OCI-LY7 (cell line): ENCODE data around the gene TLE1.

Experiments
- CTCF ChIP-seq: fragments of 200-600 bp; sonication (generic); conservative IDR thresholded peaks from 2 replicates; pipeline ENCODE4 v1.5.1; 2014; ENCODE audit warnings: mild to moderate bottlenecking, antibody characterized with exemption, low read length, moderate library complexity, mixed read lengths
- EZH2phosphoT487 ChIP-seq: fragments of 200-600 bp; sonication (generic); IDR thresholded peaks from 2 replicates; pipeline ENCODE4 v1.6.1; 2018; ENCODE audit warnings: low read depth, borderline replicate concordance, mild to moderate bottlenecking, mixed run types, antibody characterized with exemption, low read length, moderate library complexity, mixed read lengths

- TF ChIP-seq CTCF, result no peak
- no peak for TF ChIP-seq EZH2phosphoT487
Observed at GRCh38 chr9:81601639-81602623, 87.4 kb downstream of the TLE1 start.
